Keratinocyte (primary cell): ENCODE results near the gene ANXA1. TPM values are rescaled to one million over a fixed set of nuclear protein-coding genes. Genes with fewer than 3 reads are reported as not detected.

Source experiments
- DNase-seq: peaks from one replicate; pipeline ENCODE4 v3.0.0-alpha.2; 2011; ENCODE audit warnings: low read depth, missing footprints, low spot score
- FAIRE-seq: peaks from 2 replicates; lab custom pipeline; 2011; peaks lifted over from hg19 to GRCh38; lab: Jason Lieb, UNC
- H2AFZ ChIP-seq: 2 replicates; pipeline ENCODE4 v1.6.0; 2012; ENCODE audit warnings: low read length, control low read depth, inconsistent platforms; ENCODE audit not compliant: control insufficient read depth
- H3K27ac ChIP-seq: 2 replicates; pipeline ENCODE4 v1.5.1; 2011; ENCODE audit warnings: low read length; ENCODE audit not compliant: control insufficient read depth, insufficient read depth
- H3K27me3 ChIP-seq: 3 replicates; pipeline ENCODE4 v1.6.0; 2011; ENCODE audit warnings: low read length; ENCODE audit not compliant: control insufficient read depth, insufficient read depth; ENCODE audit errors: extremely low read depth
- H3K36me3 ChIP-seq, 2 experiments: 2 replicates in 1 of 2; 3 replicates in 1 of 2; pipeline ENCODE4 v1.5.1; 2011; ENCODE audit warnings: low read length in 2 of 2, mild to moderate bottlenecking in 1 of 2; ENCODE audit not compliant: control insufficient read depth in 2 of 2, insufficient read depth in 2 of 2; ENCODE audit errors: extremely low read depth in 1 of 2
- H3K4me1 ChIP-seq: 3 replicates; pipeline ENCODE4 v1.5.1; 2011; ENCODE audit warnings: low read length; ENCODE audit not compliant: control insufficient read depth, insufficient read depth; ENCODE audit errors: extremely low read depth
- H3K4me2 ChIP-seq: 3 replicates; pipeline ENCODE4 v1.6.0; 2011; ENCODE audit warnings: low read depth, low read length; ENCODE audit not compliant: control insufficient read depth, insufficient read depth; ENCODE audit errors: extremely low read depth
- H3K4me3 ChIP-seq, 3 experiments: fragments of 200-600 bp in 1 of 3; sonication (generic) in 1 of 3; 2 replicates in 2 of 3; 3 replicates in 1 of 3; pipeline ENCODE4 v1.5.1; 2011 to 2016; ENCODE audit warnings: low read length in 3 of 3, mild to moderate bottlenecking in 3 of 3, control low read depth in 2 of 3, inconsistent platforms in 1 of 3, low read depth in 1 of 3, mixed read lengths in 1 of 3, mixed run types in 1 of 3, moderate library complexity in 1 of 3; ENCODE audit not compliant: control insufficient read depth in 2 of 3, insufficient read depth in 2 of 3; ENCODE audit errors: extremely low read depth in 1 of 3
- H3K79me2 ChIP-seq: 2 replicates; pipeline ENCODE4 v1.6.0; 2012; ENCODE audit warnings: low read length; ENCODE audit not compliant: control insufficient read depth, insufficient read depth
- H3K9ac ChIP-seq: 3 replicates; pipeline ENCODE4 v1.6.0; 2011; ENCODE audit warnings: low read length; ENCODE audit not compliant: control insufficient read depth, insufficient read depth; ENCODE audit errors: extremely low read depth
- H3K9me1 ChIP-seq: 3 replicates; pipeline ENCODE4 v1.6.0; 2011; ENCODE audit warnings: low read length; ENCODE audit not compliant: control insufficient read depth, insufficient read depth; ENCODE audit errors: extremely low read depth
- H3K9me3 ChIP-seq: 2 replicates; pipeline ENCODE4 v1.5.1; 2012; ENCODE audit warnings: low read depth, low read length; ENCODE audit not compliant: control insufficient read depth
- H4K20me1 ChIP-seq: 3 replicates; pipeline ENCODE4 v1.6.0; 2011; ENCODE audit warnings: low read length; ENCODE audit not compliant: control insufficient read depth, insufficient read depth; ENCODE audit errors: extremely low read depth
- EZH2 ChIP-seq: IDR thresholded peaks from one replicate; pipeline ENCODE4 v1.6.1; 2012; ENCODE audit warnings: inconsistent platforms, mild to moderate bottlenecking, low read length, moderate library complexity
- dilution Hi-C: fragments of 300-500 bp; cut with MboI; formaldehyde crosslinking; loops from one replicate; pipeline ENCODE4 v1.7.0; 2020; ENCODE audit warnings: low sequenced_read_pairs; ENCODE audit not compliant: extremely low pct_ligation_motif_present
- polyA plus RNA-seq, 5 experiments: library from polyadenylated mRNA; depleted of rRNA in 3 of 5; stranded (reverse) in 3 of 5; stranded (forward) in 1 of 5; unstranded in 1 of 5; fragments of >200 nt; gene quantifications; 1 replicate in 1 of 5; 2 replicates in 3 of 5; 3 replicates in 1 of 5; pipeline versions ENCODE4 v1.2.1 to v1.2.3, GENCODE V29; 2011 to 2012; ENCODE audit warnings: missing spikeins in 2 of 5, low read depth in 1 of 5, low replicate concordance in 1 of 5
- TF ChIP-seq, protein P1 (sequence below), 3 experiments: IDR thresholded peaks in 1 of 3; conservative IDR thresholded peaks in 1 of 3; optimal IDR thresholded peaks in 1 of 3; 2 replicates in 2 of 3; 3 replicates in 1 of 3; pipeline versions ENCODE3 to v1.5.1; 2011; ENCODE audit warnings: low read length in 3 of 3, mild to moderate bottlenecking in 3 of 3, moderate library complexity in 2 of 3, control low read depth in 1 of 3, inconsistent platforms in 1 of 3; ENCODE audit not compliant: insufficient read depth in 2 of 3; ENCODE audit errors: extremely low read depth in 1 of 3

The ANXA1 gene
- polyA plus RNA-seq, 1 donor (not counting 4 experiments of a cell fraction or from before 2014, with no cell fraction given) = 1,449 TPM

- Histone ChIP-seq H3K4me3 (peak overlapping the region; percentile 70 to 98 (median 94)), H3K27ac (peak overlapping the region; percentile 97), H3K9me3 (no peaks in the 10 kb centered on the region), H3K9me1 (no peaks in the 10 kb centered on the region), H3K4me2 (peak overlapping the region; percentile 84), H3K4me1 (peaks cover 60% of the 10 kb centered on the region), H3K9ac (peak overlapping the region; percentile 94), H3K79me2 (peaks cover 58% of the 10 kb centered on the region), H2AFZ (no peak overlapping the region), H3K36me3 (peaks cover 4 to 22% of the 10 kb centered on the region in 2 experiments), H4K20me1 (peaks cover 19% of the 10 kb centered on the region), H3K27me3 (no peaks in the 10 kb centered on the region)
- dilution Hi-C loops = no loop called here
- no peak for FAIRE-seq
- TF ChIP-seq, protein P1, sequence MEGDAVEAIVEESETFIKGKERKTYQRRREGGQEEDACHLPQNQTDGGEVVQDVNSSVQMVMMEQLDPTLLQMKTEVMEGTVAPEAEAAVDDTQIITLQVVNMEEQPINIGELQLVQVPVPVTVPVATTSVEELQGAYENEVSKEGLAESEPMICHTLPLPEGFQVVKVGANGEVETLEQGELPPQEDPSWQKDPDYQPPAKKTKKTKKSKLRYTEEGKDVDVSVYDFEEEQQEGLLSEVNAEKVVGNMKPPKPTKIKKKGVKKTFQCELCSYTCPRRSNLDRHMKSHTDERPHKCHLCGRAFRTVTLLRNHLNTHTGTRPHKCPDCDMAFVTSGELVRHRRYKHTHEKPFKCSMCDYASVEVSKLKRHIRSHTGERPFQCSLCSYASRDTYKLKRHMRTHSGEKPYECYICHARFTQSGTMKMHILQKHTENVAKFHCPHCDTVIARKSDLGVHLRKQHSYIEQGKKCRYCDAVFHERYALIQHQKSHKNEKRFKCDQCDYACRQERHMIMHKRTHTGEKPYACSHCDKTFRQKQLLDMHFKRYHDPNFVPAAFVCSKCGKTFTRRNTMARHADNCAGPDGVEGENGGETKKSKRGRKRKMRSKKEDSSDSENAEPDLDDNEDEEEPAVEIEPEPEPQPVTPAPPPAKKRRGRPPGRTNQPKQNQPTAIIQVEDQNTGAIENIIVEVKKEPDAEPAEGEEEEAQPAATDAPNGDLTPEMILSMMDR (optimal IDR thresholded peaks at IDR 0.05 in 1 of 3, IDR thresholded peaks at IDR 0.05 in 1 of 3, conservative IDR thresholded peaks at IDR 0.05 in 1 of 3; ENCODE audit: extremely low read depth in 1 of 3, insufficient read depth in 2 of 3, low read length in 3 of 3) = no peak
- TF ChIP-seq EZH2 = no peak
- DNase-seq = no peak
These were observed 1.3 kb downstream of the ANXA1 start for GRCh38 chr9:73152953-73153352.

DNA sequence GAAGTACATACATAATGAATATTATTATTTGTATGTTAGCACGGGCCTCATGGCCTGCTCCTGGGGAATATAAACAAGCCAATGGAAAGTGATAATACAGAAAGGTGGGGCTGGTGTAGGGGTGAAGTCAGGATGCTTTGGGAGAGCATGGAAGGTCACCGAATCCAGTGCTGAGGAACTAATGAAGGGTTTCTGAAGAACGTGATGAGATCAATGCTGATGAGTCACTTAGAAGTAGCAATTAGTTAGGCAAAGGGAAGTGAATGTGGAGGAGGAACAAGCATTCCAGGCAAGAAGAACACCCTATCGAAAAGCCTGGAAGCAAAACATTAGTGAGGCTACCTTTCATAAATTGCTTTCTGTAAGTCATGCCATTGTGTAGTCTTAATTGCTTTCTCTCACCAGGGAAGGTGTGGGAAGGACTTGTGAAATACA, 2.1 kb downstream of the ANXA1 start:
- peaks cover 51% of the 10 kb centered on the region for H3K4me1 ChIP-seq
- no peaks in the 10 kb centered on the region for H3K9me3 ChIP-seq
- H3K27me3 ChIP-seq = no peaks in the 10 kb centered on the region
- FAIRE-seq (peak; percentile 89), DNase-seq (no peak)
- H3K9me1 ChIP-seq = no peaks in the 10 kb centered on the region
- H3K27ac ChIP-seq = peak overlapping the region; percentile 97
- peak overlapping the region; percentile 70 to 98 (median 94) for H3K4me3 ChIP-seq
- H3K79me2 ChIP-seq = peaks cover 65% of the 10 kb centered on the region
- no peak for TF ChIP-seq EZH2
- peaks cover 7 to 28% of the 10 kb centered on the region in 2 experiments for H3K36me3 ChIP-seq
- H2AFZ ChIP-seq = no peak overlapping the region
- peak overlapping the region; percentile 84 for H3K4me2 ChIP-seq
- peaks cover 19% of the 10 kb centered on the region for H4K20me1 ChIP-seq
- dilution Hi-C loops = no loop called here
- H3K9ac ChIP-seq = peak overlapping the region; percentile 94

- Histone ChIP-seq H3K9ac (peak overlapping the region; percentile 94), H3K27ac (peak overlapping the region; percentile 97)
These were observed 2.6 kb downstream of the ANXA1 start for GRCh38 chr9:73154271-73154670.

More at GRCh38 chr9:73154271-73154670, 2.6 kb downstream of the ANXA1 start:
- TF ChIP-seq, protein P1 (optimal IDR thresholded peaks at IDR 0.05 in 1 of 3, IDR thresholded peaks at IDR 0.05 in 1 of 3, conservative IDR thresholded peaks at IDR 0.05 in 1 of 3; ENCODE audit: extremely low read depth in 1 of 3, insufficient read depth in 2 of 3, low read length in 3 of 3) = no peak
- peaks cover 47% of the 10 kb centered on the region for H3K4me1 ChIP-seq
- no peaks in the 10 kb centered on the region for H3K9me3 ChIP-seq
- peak overlapping the region; percentile 70 to 98 (median 94) for H3K4me3 ChIP-seq
- H2AFZ ChIP-seq = no peak overlapping the region
- DNase-seq (no peak), FAIRE-seq (no peak)
- H3K27me3 ChIP-seq = no peaks in the 10 kb centered on the region
- H4K20me1 ChIP-seq = peaks cover 19% of the 10 kb centered on the region
- H3K36me3 ChIP-seq = peaks cover 11 to 33% of the 10 kb centered on the region in 2 experiments
- peaks cover 69% of the 10 kb centered on the region for H3K79me2 ChIP-seq
- H3K4me2 ChIP-seq = peak overlapping the region; percentile 84
- no peaks in the 10 kb centered on the region for H3K9me1 ChIP-seq
- dilution Hi-C loops = no loop called here
